Stimulated activated CD4-positive, alpha-beta T cell treated with anti-CD3 and anti-CD28 coated beads, Interleukin-15, amount 100 ng/mL, for 48 hours (primary cell): ENCODE results near the gene GFAP.

Experiments
- DNase-seq, 2 donors: peaks; one replicate each; pipeline ENCODE4 v3.0.0-alpha.2; 2020; ENCODE audit warnings: low read depth in 2 of 2

Gene GFAP

GRCh38 chr17:44914148-44914547 lies 1.2 kb downstream of the GFAP start:
- no peak for DNase-seq

- DNase-seq, result no peak
Observed at GRCh38 chr17:44913676-44914075, 1.6 kb downstream of the GFAP start.

- DNase-seq, result no peak
Observed at GRCh38 chr17:44912763-44913544, 2.3 kb downstream of the GFAP start.

GRCh38 chr17:44911133-44912001 lies 3.9 kb downstream of the GFAP start:
- peak; percentile 23 to 31 for DNase-seq

- DNase-seq, result no peak
Observed at GRCh38 chr17:44910231-44911106, 4.8 kb downstream of the GFAP start.

GRCh38 chr17:44909681-44910144 lies 5.6 kb downstream of the GFAP start:
- DNase-seq, result no peak

- no peak for DNase-seq
Observed at GRCh38 chr17:44908761-44909326, 6.5 kb downstream of the GFAP start.

GRCh38 chr17:44907729-44908470 lies 7.4 kb downstream of the GFAP start:
- DNase-seq, result no peak

- no peak for DNase-seq
Observed at GRCh38 chr17:44906763-44907728, 8.3 kb downstream of the GFAP start.

- DNase-seq, result no peak
Observed at GRCh38 chr17:44906010-44906646, 9.2 kb downstream of the GFAP start.

- no peak for DNase-seq
Observed at GRCh38 chr17:44905006-44906000, 10.0 kb downstream of the GFAP start.

- no peak for DNase-seq
Observed at GRCh38 chr17:44904001-44904984, 11.0 kb downstream of the GFAP start.

GRCh38 chr17:44903012-44903685 lies 12.2 kb downstream of the GFAP start:
- no peak for DNase-seq

GRCh38 chr17:44902135-44902760 lies 13.1 kb downstream of the GFAP start:
- no peak for DNase-seq

- no peak for DNase-seq
Observed at GRCh38 chr17:44901411-44901921, 13.8 kb downstream of the GFAP start.
